Testis (tissue), 2 donors: ENCODE results near the gene KDM4C.

ENCODE experiments used
- CTCF ChIP-seq, 3 experiments: fragments of 450-650 bp in 2 of 3; fragments of 200-600 bp in 1 of 3; sonication (generic) in 1 of 3; IDR thresholded peaks; one replicate each; pipeline ENCODE4 v1.5.1; 2016 to 2019; ENCODE audit warnings: antibody characterized with exemption in 3 of 3, mild to moderate bottlenecking in 2 of 3, moderate library complexity in 1 of 3
- POLR2A ChIP-seq: fragments of 450-650 bp; IDR thresholded peaks from one replicate; pipeline ENCODE4 v1.6.1; 2017; ENCODE audit warnings: antibody characterized with exemption, mild to moderate bottlenecking, moderate library complexity

GRCh38 chr9:6926436-6926835, 168.7 kb downstream of the KDM4C start:
- no peak for TF ChIP-seq POLR2A
- no peak for TF ChIP-seq CTCF (IDR thresholded peaks at IDR 0.05)
